ENCODE measurements around the gene TRIM40.

DNA sequence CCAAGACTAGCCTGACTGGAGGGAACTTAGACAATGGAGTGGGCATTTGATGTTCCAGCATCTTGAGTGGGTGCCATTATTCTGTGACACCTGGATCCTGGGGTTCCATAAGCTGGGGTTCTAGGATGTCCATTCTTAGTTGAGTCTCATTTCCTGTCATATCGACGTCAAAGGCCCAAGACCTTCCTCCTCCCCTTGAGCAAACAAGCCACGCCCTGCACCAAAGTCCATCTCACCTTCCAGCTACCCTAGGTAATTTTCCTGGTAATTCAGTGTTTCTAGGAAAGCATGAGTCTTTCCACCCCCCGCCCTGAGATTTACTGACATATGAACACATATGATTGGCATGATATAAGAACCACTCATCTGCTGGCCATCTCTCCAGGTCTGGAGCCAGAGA lies at the start of gene TRIM40:
- TF ChIP-seq, protein P1, sequence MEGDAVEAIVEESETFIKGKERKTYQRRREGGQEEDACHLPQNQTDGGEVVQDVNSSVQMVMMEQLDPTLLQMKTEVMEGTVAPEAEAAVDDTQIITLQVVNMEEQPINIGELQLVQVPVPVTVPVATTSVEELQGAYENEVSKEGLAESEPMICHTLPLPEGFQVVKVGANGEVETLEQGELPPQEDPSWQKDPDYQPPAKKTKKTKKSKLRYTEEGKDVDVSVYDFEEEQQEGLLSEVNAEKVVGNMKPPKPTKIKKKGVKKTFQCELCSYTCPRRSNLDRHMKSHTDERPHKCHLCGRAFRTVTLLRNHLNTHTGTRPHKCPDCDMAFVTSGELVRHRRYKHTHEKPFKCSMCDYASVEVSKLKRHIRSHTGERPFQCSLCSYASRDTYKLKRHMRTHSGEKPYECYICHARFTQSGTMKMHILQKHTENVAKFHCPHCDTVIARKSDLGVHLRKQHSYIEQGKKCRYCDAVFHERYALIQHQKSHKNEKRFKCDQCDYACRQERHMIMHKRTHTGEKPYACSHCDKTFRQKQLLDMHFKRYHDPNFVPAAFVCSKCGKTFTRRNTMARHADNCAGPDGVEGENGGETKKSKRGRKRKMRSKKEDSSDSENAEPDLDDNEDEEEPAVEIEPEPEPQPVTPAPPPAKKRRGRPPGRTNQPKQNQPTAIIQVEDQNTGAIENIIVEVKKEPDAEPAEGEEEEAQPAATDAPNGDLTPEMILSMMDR (IDR thresholded peaks at IDR 0.05) = no peak
- no peak for TF ChIP-seq POLR2A (IDR thresholded peaks at IDR 0.05)

All from thyroid gland (tissue), 4 donors.